GM23338 (cell line): ENCODE measurements around the gene PDIA6.

Experiments used
- CREB1 ChIP-seq: fragments of 250-450 bp; sonication (Bioruptor Pico); IDR thresholded peaks from 2 replicates; pipeline ENCODE4 v1.5.0; 2020; ENCODE audit warnings: low read depth, mild to moderate bottlenecking, moderate library complexity
- ETS1 ChIP-seq: IDR thresholded peaks from 2 replicates; pipeline ENCODE4 v1.6.1; 2016; ENCODE audit warnings: antibody characterized with exemption
- EZH2 ChIP-seq: fragments of 200-600 bp; sonication (generic); IDR thresholded peaks from one replicate; pipeline ENCODE4 v1.8.0; 2017; ENCODE audit warnings: antibody characterized with exemption, mild to moderate bottlenecking, low read depth; ENCODE audit not compliant: unreplicated experiment
- EZH2phosphoT487 ChIP-seq: fragments of 200-600 bp; sonication (generic); IDR thresholded peaks from one replicate; pipeline ENCODE4 v1.8.1; 2018; ENCODE audit warnings: antibody characterized with exemption; ENCODE audit not compliant: unreplicated experiment
- JUNB ChIP-seq: IDR thresholded peaks from one replicate; pipeline ENCODE4 v1.6.1; 2016; ENCODE audit warnings: antibody characterized with exemption; ENCODE audit not compliant: unreplicated experiment
- NANOG ChIP-seq: IDR thresholded peaks from 2 replicates; pipeline ENCODE4 v1.6.1; 2016; ENCODE audit warnings: antibody characterized with exemption, borderline replicate concordance
- POLR2AphosphoS5 ChIP-seq: IDR thresholded peaks from 2 replicates; pipeline ENCODE4 v1.6.1; 2016; ENCODE audit warnings: antibody characterized with exemption, low read depth
- REST ChIP-seq: IDR thresholded peaks from one replicate; pipeline ENCODE4 v1.6.1; 2018; ENCODE audit warnings: antibody characterized with exemption; ENCODE audit not compliant: unreplicated experiment
- ZNF114 ChIP-seq: fragments of 250-450 bp; sonication (Bioruptor Pico); IDR thresholded peaks from 2 replicates; pipeline ENCODE4 v1.5.0; 2020; ENCODE audit warnings: mild to moderate bottlenecking, moderate library complexity
- ZNF331 ChIP-seq: fragments of 250-450 bp; sonication (Bioruptor Pico); IDR thresholded peaks from 2 replicates; pipeline ENCODE4 v1.5.0; 2020; ENCODE audit warnings: low read depth, mild to moderate bottlenecking, moderate library complexity
- TF ChIP-seq, protein P1 (sequence below), 2 experiments: fragments of 200-600 bp in 1 of 2; sonication (generic) in 1 of 2; conservative IDR thresholded peaks; 2 replicates each; pipeline versions ENCODE4 v1.5.1 to v1.6.1; 2016 to 2017; ENCODE audit warnings: antibody characterized with exemption in 2 of 2, low read depth in 2 of 2, mild to moderate bottlenecking in 2 of 2, moderate library complexity in 1 of 2

DNA sequence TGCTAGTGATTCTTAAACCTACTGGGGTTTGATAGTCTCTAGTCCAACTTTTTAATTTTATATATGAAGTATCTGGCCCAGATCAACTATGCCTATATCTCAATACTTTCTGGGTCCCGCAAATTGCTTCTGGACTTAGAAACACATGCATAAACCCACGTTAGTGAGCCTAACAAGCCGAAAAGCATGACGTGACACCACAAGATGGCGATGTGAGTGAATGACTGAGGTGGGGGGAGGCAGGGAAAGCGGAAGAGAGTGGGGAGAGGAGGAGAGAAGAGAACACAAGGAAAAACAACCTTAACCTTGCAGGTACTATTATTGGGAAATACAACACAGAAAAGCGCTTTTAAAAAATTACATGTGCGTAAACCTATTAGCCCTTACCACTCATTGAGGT lies 13.8 kb downstream of the PDIA6 start:
- TF ChIP-seq, protein P1, sequence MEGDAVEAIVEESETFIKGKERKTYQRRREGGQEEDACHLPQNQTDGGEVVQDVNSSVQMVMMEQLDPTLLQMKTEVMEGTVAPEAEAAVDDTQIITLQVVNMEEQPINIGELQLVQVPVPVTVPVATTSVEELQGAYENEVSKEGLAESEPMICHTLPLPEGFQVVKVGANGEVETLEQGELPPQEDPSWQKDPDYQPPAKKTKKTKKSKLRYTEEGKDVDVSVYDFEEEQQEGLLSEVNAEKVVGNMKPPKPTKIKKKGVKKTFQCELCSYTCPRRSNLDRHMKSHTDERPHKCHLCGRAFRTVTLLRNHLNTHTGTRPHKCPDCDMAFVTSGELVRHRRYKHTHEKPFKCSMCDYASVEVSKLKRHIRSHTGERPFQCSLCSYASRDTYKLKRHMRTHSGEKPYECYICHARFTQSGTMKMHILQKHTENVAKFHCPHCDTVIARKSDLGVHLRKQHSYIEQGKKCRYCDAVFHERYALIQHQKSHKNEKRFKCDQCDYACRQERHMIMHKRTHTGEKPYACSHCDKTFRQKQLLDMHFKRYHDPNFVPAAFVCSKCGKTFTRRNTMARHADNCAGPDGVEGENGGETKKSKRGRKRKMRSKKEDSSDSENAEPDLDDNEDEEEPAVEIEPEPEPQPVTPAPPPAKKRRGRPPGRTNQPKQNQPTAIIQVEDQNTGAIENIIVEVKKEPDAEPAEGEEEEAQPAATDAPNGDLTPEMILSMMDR (conservative IDR thresholded peaks at IDR 0.05; ENCODE audit: low read depth in 2 of 2) = no peak
- no peak for TF ChIP-seq EZH2
- no peak for TF ChIP-seq POLR2AphosphoS5
- TF ChIP-seq REST = no peak
- no peak for TF ChIP-seq JUNB
- no peak for TF ChIP-seq ZNF114 (CRISPR knock-in tag)
- no peak for TF ChIP-seq EZH2phosphoT487
- TF ChIP-seq CREB1 = no peak
- TF ChIP-seq ETS1 = no peak
- no peak for TF ChIP-seq NANOG
- TF ChIP-seq ZNF331 = no peak
